Muscle of leg (tissue), 16 donors: ENCODE measurements around the gene ATP6V0A4. TPM values are rescaled to one million over a fixed set of nuclear protein-coding genes. Genes with fewer than 3 reads are reported as not detected.

Experiments
- DNase-seq: peaks from one replicate; pipeline ENCODE4 v3.0.0; 2013
- H3K27ac ChIP-seq: one replicate; pipeline ENCODE4 v1.5.1; 2013; ENCODE audit warnings: mild to moderate bottlenecking, low read length, control low read depth
- H3K27me3 ChIP-seq: one replicate; pipeline ENCODE4 v1.6.1; 2013; ENCODE audit warnings: low read length; ENCODE audit not compliant: control insufficient read depth, insufficient read depth
- H3K36me3 ChIP-seq: one replicate; pipeline ENCODE4 v1.6.1; 2013; ENCODE audit warnings: low read length; ENCODE audit not compliant: control insufficient read depth, insufficient read depth
- H3K4me1 ChIP-seq: one replicate; pipeline ENCODE4 v1.6.1; 2013; ENCODE audit warnings: low read length; ENCODE audit not compliant: control insufficient read depth, insufficient read depth
- H3K4me3 ChIP-seq: one replicate; pipeline ENCODE4 v1.5.1; 2013; ENCODE audit warnings: low read length, control low read depth
- H3K9me3 ChIP-seq: replicated peaks from 2 replicates; pipeline ENCODE4 v1.6.1; 2013; ENCODE audit warnings: low read depth, low read length; ENCODE audit not compliant: control insufficient read depth
- WGBS: methylation state at CpG from one replicate; pipeline ENCODE4 v1.1.5; 2013; ENCODE audit warnings: missing lambda C conversion rate; ENCODE audit not compliant: insufficient coverage; 5-methylcytosine and 5-hydroxymethylcytosine counted together
- long read RNA-seq, 11 donors: transcript quantifications; one replicate each; lab custom pipeline, GENCODE V29; 2026
- polyA plus RNA-seq, 8 donors: library from polyadenylated mRNA; unstranded; fragments of 120-200 nt; gene quantifications; one replicate each; pipeline versions ENCODE4 v1.2.1 to v1.2.3, GENCODE V29; 2013; ENCODE audit warnings: inconsistent platforms in 1 of 8, low replicate concordance in 1 of 8; ENCODE audit not compliant: insufficient read length in 8 of 8, insufficient read depth in 1 of 8
- total RNA-seq: library from RNA; stranded (reverse); fragments of 120-200 nt; gene quantifications from one replicate; pipeline ENCODE4 v1.2.4, GENCODE V29; 2013

ATP6V0A4 gene
- total RNA-seq (0.04 TPM), polyA plus RNA-seq (under 1 TPM in 7 of 8 donors, not detected in 1; 0.08 to 0.18 (median 0.10) TPM)
- long read RNA-seq, donor 1, result 0 reads
- long read RNA-seq, donor 2, result 0 reads
- long read RNA-seq, donor 3, result 0 reads
- long read RNA-seq, donor 4, result 0 reads
- long read RNA-seq, donor 5, result 0 reads
- long read RNA-seq, donor 6, result 0 reads
- long read RNA-seq, donor 7, result 0 reads
- long read RNA-seq, donor 8, result 0 reads
- long read RNA-seq, donor 9, result 0 reads
- long read RNA-seq, donor 10, result 0 reads
- long read RNA-seq, donor 11, result 0 reads

- H3K4me1 ChIP-seq, result no peaks in the 10 kb centered on the region
- no peak within 1 kb of the TSS for H3K4me3 ChIP-seq
- no peaks in the 10 kb centered on the region for H3K9me3 ChIP-seq
- H3K27me3 ChIP-seq, result no peaks in the 10 kb centered on the region
- DNase-seq, result no peak
- WGBS, result 11% methylated on average over 9 of the region's 14 CpGs
- H3K27ac ChIP-seq, result no peak within 1 kb of the TSS
- no peaks in the 10 kb centered on the region for H3K36me3 ChIP-seq
Observed at GRCh38 chr7:138797715-138798320, at the start of gene ATP6V0A4, which contains the start of gene TMEM213. TSS of gene ATP6V0A4 (minus strand) at chr7:138798196. CDS start at chr7:138771247, 26,949 bp downstream. TSS of gene TMEM213 (plus strand) at chr7:138797994. CDS start at chr7:138798105, 111 bp downstream.

DNA sequence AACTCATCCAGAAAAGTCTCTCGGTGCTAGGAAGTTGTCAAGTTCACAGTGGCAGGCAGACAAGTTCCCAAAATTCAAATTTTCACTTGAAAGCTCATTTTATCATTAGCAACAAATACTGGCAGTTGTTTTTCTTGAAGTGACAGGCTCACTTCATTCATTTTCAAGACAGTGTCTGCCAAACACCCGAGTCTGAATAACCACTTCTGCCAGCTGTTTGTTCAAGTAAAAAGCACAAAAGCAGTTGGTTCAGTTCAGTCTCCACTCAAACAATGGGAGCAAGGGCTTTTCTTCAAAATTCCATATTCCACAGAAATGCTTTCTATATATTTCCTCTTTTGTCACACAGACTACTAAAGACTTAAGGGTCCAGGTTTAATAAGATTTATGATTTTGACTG lies 47.7 kb upstream of the ATP6V0A4 start:
- no peak overlapping the region for H3K27ac ChIP-seq
- no peaks in the 10 kb centered on the region for H3K4me1 ChIP-seq

GRCh38 chr7:138843632-138844580 lies 45.9 kb upstream of the ATP6V0A4 start:
- no peak overlapping the region for H3K4me3 ChIP-seq
- H3K27me3 ChIP-seq, result no peaks in the 10 kb centered on the region
- no peak overlapping the region for H3K27ac ChIP-seq
- no peaks in the 10 kb centered on the region for H3K4me1 ChIP-seq
- 87% methylated on average over 11 of the region's 20 CpGs for WGBS
- peaks cover 18% of the 10 kb centered on the region for H3K36me3 ChIP-seq
- DNase-seq, result no peak
- H3K9me3 ChIP-seq, result no peaks in the 10 kb centered on the region

More for the DNA sequence above, 47.7 kb upstream of the ATP6V0A4 start:
- no peak overlapping the region for H3K4me3 ChIP-seq
- no peaks in the 10 kb centered on the region for H3K27me3 ChIP-seq
- H3K36me3 ChIP-seq, result peaks cover 18% of the 10 kb centered on the region
- DNase-seq, result no peak
- H3K9me3 ChIP-seq, result no peaks in the 10 kb centered on the region
- WGBS, result 43% methylated on average over 2 of the region's 2 CpGs

GRCh38 chr7:138842111-138842510 lies 44.1 kb upstream of the ATP6V0A4 start:
- H3K4me1 ChIP-seq, result peaks cover 4% of the 10 kb centered on the region
- no peak for DNase-seq
- no peak overlapping the region for H3K4me3 ChIP-seq
- H3K27ac ChIP-seq, result no peak overlapping the region
- no peaks in the 10 kb centered on the region for H3K9me3 ChIP-seq
- WGBS, result 91% methylated on average over 5 of the region's 12 CpGs
- H3K36me3 ChIP-seq, result peaks cover 18% of the 10 kb centered on the region
- no peaks in the 10 kb centered on the region for H3K27me3 ChIP-seq

DNA sequence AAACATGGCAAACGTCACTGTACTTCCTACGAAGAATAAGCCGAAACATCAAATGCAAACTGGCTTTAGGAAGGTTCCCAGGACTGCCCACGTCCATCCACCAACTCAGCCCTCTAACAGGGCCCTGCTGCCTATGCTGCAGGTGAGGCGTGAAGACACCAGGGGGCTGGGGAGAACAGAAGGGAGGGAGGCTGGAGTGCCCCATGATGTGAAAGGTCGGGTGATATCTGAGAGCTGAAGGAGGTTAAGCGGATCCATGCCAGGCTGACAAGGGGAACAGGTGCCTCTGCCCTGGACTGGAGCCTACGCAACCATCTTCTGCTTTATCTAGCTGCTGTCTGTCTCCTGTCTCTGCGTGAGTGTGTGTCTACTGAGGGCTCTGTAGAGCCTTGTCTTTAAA lies 40.2 kb upstream of the ATP6V0A4 start:
- H3K36me3 ChIP-seq, result peaks cover 15% of the 10 kb centered on the region
- no peaks in the 10 kb centered on the region for H3K9me3 ChIP-seq
- H3K27ac ChIP-seq, result peak overlapping the region; percentile 40
- H3K27me3 ChIP-seq, result no peaks in the 10 kb centered on the region
- H3K4me1 ChIP-seq, result peaks cover 4% of the 10 kb centered on the region
- 80% methylated on average over 1 of the region's 9 CpGs for WGBS
- H3K4me3 ChIP-seq, result no peak overlapping the region
- DNase-seq, result peak; percentile 54

DNA sequence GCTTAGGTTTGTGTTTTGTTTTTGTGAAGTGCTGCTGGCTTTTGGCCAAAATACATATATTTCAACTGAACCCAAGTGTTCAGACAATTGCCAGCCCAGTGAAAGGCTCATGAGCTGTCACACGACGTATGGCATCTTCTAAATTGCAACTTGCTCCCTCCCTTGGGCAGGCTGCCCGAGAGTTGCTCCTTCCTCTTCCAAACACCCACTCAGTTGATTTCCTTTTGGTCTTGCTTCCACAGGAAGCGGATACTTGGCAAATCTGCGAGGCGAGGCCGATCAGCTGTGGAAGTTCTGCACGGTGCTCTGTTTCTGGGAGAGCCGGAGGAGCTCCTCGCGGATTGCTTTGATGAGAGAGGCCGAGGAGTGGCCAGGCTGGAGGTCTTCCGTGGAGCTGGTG lies 39.6 kb upstream of the ATP6V0A4 start:
- H3K4me3 ChIP-seq, result no peak overlapping the region
- H3K4me1 ChIP-seq, result peaks cover 4% of the 10 kb centered on the region
- no peaks in the 10 kb centered on the region for H3K27me3 ChIP-seq
- H3K9me3 ChIP-seq, result no peaks in the 10 kb centered on the region
- 32% methylated on average over 10 of the region's 13 CpGs for WGBS
- H3K36me3 ChIP-seq, result peaks cover 15% of the 10 kb centered on the region
- DNase-seq, result peak; percentile 71
- H3K27ac ChIP-seq, result no peak overlapping the region

DNA sequence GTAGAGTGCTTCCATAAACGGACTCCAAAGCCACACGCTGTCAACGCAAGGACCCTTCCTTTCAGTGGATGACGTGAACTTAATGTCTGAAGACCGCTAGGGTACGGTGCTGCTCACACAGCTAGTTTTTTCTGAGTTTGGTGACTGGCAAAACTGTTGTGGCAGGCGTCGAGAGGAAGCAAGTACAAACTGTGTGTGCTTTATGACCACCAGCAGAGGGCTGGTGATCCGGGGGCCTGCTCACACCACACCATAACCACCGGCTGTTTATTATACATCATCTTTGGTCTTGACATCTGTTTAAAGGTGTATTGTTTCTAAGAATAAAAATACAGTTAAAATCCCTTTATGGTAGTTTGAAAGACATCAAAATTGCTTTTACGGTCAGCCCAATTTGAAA lies 37.1 kb upstream of the ATP6V0A4 start:
- H3K27me3 ChIP-seq, result no peaks in the 10 kb centered on the region
- peaks cover 4% of the 10 kb centered on the region for H3K4me1 ChIP-seq
- WGBS, result 100% methylated on average over 3 of the region's 11 CpGs
- H3K4me3 ChIP-seq, result no peak overlapping the region
- no peaks in the 10 kb centered on the region for H3K9me3 ChIP-seq
- no peak for DNase-seq
- H3K36me3 ChIP-seq, result peaks cover 6% of the 10 kb centered on the region
- H3K27ac ChIP-seq, result no peak overlapping the region

DNA sequence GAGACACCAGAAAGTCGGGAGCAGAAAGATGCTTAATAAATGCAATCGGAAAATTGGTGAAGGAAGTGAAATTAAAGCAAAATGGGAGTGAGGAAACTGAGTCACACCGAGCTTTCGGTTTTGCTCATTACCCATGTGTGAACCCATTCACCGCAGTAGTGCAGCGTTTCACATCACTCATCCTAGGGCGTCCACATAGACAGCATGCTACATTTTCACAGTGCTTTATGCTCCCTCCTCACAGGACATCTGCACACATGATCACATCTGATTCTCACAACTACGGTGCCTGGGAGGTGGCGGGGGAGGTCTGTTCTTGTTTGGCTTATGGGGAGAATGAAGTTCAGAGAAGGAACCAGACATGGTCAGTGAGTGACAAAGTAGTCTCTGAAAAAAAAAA lies 36.6 kb upstream of the ATP6V0A4 start:
- peaks cover 4% of the 10 kb centered on the region for H3K4me1 ChIP-seq
- H3K27ac ChIP-seq, result no peak overlapping the region
- 92% methylated on average over 6 of the region's 9 CpGs for WGBS
- H3K4me3 ChIP-seq, result no peak overlapping the region
- peaks cover 4% of the 10 kb centered on the region for H3K36me3 ChIP-seq
- no peaks in the 10 kb centered on the region for H3K9me3 ChIP-seq
- H3K27me3 ChIP-seq, result no peaks in the 10 kb centered on the region
- no peak for DNase-seq

DNA sequence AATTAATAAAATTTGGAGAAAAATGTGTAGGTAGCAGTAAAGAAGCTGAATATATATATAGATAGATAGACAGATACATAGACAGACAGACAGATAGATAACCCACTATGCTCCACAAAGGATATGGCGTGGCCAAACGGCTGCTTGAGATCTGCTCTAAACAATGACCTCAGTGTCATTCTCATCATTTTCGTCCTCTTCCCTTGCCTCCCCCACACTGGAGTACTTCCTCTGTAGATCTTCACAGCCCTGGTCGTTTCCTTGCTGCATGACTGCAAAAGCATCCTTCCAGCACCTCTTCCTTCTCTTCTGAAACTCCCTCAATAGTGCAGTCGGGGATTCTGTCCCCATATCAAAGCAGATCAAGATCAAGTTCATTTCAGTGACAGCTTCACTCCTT lies 35.6 kb upstream of the ATP6V0A4 start:
- H3K9me3 ChIP-seq, result no peaks in the 10 kb centered on the region
- 65% methylated on average over 5 of the region's 5 CpGs for WGBS
- no peak overlapping the region for H3K4me3 ChIP-seq

GRCh38 chr7:138832966-138833365 lies 35.0 kb upstream of the ATP6V0A4 start:
- H3K27me3 ChIP-seq, result no peaks in the 10 kb centered on the region
- H3K36me3 ChIP-seq, result peaks cover 4% of the 10 kb centered on the region
- H3K27ac ChIP-seq, result no peak overlapping the region
- H3K9me3 ChIP-seq, result no peaks in the 10 kb centered on the region
- no peak for DNase-seq
- H3K4me3 ChIP-seq, result no peak overlapping the region
- 100% methylated on average over 4 of the region's 10 CpGs for WGBS
- H3K4me1 ChIP-seq, result peaks cover 2% of the 10 kb centered on the region

More for the DNA sequence above, 35.6 kb upstream of the ATP6V0A4 start:
- Histone ChIP-seq H3K27ac (no peak overlapping the region), H3K27me3 (no peaks in the 10 kb centered on the region), H3K36me3 (peaks cover 4% of the 10 kb centered on the region), H3K4me1 (peaks cover 4% of the 10 kb centered on the region)
- DNase-seq, result no peak
